Measurements from ENCODE around the gene SPEF2. TPM values are rescaled to one million over a fixed set of nuclear protein-coding genes. Genes with fewer than 3 reads are reported as not detected.

SPEF2 gene
- total and polyA plus RNA-seq, 4 donors = 0.42 to 4.5 (median 2.1) TPM

- Histone ChIP-seq H3K36me3 (ENCODE audit: control insufficient read depth in 4 of 4, insufficient read depth in 3 of 4, low read depth in 1 of 4, low read length in 3 of 4) (no peaks in the 10 kb centered on the region), H3K4me1 (ENCODE audit: control insufficient read depth in 4 of 4, insufficient read depth in 4 of 4, low read length in 3 of 4) (no peaks in the 10 kb centered on the region), H3K27ac (ENCODE audit: low read depth in 1 of 2, low read length in 2 of 2) (no peak overlapping the region), H3K9me3 (ENCODE audit: control insufficient read depth in 4 of 4, low read length in 3 of 4) (no peaks in the 10 kb centered on the region), H3K9ac (ENCODE audit: low read depth in 1 of 2, low read length in 2 of 2) (no peak overlapping the region), H3K4me3 (ENCODE audit: low read depth in 1 of 3, low read length in 3 of 3) (no peak overlapping the region), H3K27me3 (ENCODE audit: control insufficient read depth in 4 of 4, insufficient read depth in 4 of 4, low read length in 3 of 4) (no peaks in the 10 kb centered on the region)
- TF ChIP-seq SP1 (IDR thresholded peaks at IDR 0.05) (peak; percentile 9), NR2F2 (IDR thresholded peaks at IDR 0.05) (peak; percentile 96)
- TF ChIP-seq, protein P1, sequence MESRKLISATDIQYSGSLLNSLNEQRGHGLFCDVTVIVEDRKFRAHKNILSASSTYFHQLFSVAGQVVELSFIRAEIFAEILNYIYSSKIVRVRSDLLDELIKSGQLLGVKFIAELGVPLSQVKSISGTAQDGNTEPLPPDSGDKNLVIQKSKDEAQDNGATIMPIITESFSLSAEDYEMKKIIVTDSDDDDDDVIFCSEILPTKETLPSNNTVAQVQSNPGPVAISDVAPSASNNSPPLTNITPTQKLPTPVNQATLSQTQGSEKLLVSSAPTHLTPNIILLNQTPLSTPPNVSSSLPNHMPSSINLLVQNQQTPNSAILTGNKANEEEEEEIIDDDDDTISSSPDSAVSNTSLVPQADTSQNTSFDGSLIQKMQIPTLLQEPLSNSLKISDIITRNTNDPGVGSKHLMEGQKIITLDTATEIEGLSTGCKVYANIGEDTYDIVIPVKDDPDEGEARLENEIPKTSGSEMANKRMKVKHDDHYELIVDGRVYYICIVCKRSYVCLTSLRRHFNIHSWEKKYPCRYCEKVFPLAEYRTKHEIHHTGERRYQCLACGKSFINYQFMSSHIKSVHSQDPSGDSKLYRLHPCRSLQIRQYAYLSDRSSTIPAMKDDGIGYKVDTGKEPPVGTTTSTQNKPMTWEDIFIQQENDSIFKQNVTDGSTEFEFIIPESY (IDR thresholded peaks at IDR 0.05) = no peak
- 74% methylated on average over 4 of the region's 4 CpGs for WGBS
- DNase-seq (ENCODE audit: low spot score) = no peak
Observed at GRCh38 chr5:35788724-35789123, 171.1 kb downstream of the SPEF2 start.

DNA sequence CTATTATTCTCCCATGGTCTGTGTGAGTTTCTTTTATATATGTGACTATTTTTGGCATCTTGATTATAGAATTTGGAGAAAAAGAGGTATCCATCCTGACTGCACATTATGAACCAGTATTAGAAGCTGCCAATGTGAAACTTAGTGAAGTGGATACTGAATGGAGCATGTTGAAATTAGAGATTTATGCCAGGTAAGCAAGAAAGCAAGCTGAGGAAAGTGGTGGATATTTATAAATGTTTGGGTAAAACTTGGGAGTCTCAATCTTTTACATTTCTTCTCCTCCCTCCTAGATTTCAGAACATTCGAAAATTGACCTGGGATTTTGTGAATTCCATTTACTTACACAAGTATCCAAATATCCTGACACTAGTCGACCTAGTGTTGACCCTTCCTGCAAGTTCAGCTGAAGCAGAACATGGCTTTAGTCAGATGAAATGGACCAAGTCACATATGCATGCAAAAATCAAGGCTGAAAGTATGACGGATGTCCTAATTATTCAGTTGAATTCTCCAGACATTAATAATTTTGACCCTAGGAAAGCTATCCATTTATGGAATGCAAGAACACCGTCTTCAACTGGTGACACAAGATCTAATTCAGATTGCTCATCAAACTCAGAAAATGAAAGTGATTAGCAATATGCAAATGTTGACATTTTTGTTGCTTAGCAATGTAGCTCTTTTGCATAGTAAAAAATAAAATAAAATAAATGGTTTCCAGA, 172.2 kb downstream of the SPEF2 start:
- no peak overlapping the region for H3K9ac ChIP-seq (ENCODE audit: low read depth in 1 of 2, low read length in 2 of 2)
- H3K27ac ChIP-seq (ENCODE audit: low read depth in 1 of 2, low read length in 2 of 2) = no peak overlapping the region
- H3K9me3 ChIP-seq (ENCODE audit: control insufficient read depth in 4 of 4, low read length in 3 of 4) = no peaks in the 10 kb centered on the region
- H3K36me3 ChIP-seq (ENCODE audit: control insufficient read depth in 4 of 4, insufficient read depth in 3 of 4, low read depth in 1 of 4, low read length in 3 of 4) = no peaks in the 10 kb centered on the region
- no peaks in the 10 kb centered on the region for H3K27me3 ChIP-seq (ENCODE audit: control insufficient read depth in 4 of 4, insufficient read depth in 4 of 4, low read length in 3 of 4)
- no peaks in the 10 kb centered on the region for H3K4me1 ChIP-seq (ENCODE audit: control insufficient read depth in 4 of 4, insufficient read depth in 4 of 4, low read length in 3 of 4)
- no peak overlapping the region for H3K4me3 ChIP-seq (ENCODE audit: low read depth in 1 of 3, low read length in 3 of 3)
- no peak for DNase-seq (ENCODE audit: low spot score)
- 85% methylated on average over 4 of the region's 4 CpGs for WGBS
- TF ChIP-seq HNF4A (conservative IDR thresholded peaks at IDR 0.05) (no peak), RAD21 (IDR thresholded peaks at IDR 0.05) (no peak), RXRA (IDR thresholded peaks at IDR 0.05) (no peak), FOXA1 (IDR thresholded peaks at IDR 0.05) (no peak), GABPA (IDR thresholded peaks at IDR 0.05 in 1 of 2, conservative IDR thresholded peaks at IDR 0.05 in 1 of 2) (no peak), HNF4G (IDR thresholded peaks at IDR 0.05) (no peak), FOXA2 (IDR thresholded peaks at IDR 0.05) (no peak), JUND (IDR thresholded peaks at IDR 0.05) (no peak), EGR1 (IDR thresholded peaks at IDR 0.05; ENCODE audit: low read depth in 2 of 2) (no peak), NR2F2 (IDR thresholded peaks at IDR 0.05) (no peak), REST (IDR thresholded peaks at IDR 0.05) (no peak), YY1 (IDR thresholded peaks at IDR 0.05) (no peak), TAF1 (conservative IDR thresholded peaks at IDR 0.05) (no peak), SP1 (IDR thresholded peaks at IDR 0.05) (no peak)
- TF ChIP-seq, protein P1 (IDR thresholded peaks at IDR 0.05) = no peak
- TF ChIP-seq, protein P2, sequence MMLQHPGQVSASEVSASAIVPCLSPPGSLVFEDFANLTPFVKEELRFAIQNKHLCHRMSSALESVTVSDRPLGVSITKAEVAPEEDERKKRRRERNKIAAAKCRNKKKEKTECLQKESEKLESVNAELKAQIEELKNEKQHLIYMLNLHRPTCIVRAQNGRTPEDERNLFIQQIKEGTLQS (IDR thresholded peaks at IDR 0.05) = no peak
- TF ChIP-seq, protein P3, sequence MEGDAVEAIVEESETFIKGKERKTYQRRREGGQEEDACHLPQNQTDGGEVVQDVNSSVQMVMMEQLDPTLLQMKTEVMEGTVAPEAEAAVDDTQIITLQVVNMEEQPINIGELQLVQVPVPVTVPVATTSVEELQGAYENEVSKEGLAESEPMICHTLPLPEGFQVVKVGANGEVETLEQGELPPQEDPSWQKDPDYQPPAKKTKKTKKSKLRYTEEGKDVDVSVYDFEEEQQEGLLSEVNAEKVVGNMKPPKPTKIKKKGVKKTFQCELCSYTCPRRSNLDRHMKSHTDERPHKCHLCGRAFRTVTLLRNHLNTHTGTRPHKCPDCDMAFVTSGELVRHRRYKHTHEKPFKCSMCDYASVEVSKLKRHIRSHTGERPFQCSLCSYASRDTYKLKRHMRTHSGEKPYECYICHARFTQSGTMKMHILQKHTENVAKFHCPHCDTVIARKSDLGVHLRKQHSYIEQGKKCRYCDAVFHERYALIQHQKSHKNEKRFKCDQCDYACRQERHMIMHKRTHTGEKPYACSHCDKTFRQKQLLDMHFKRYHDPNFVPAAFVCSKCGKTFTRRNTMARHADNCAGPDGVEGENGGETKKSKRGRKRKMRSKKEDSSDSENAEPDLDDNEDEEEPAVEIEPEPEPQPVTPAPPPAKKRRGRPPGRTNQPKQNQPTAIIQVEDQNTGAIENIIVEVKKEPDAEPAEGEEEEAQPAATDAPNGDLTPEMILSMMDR (IDR thresholded peaks at IDR 0.05; ENCODE audit: low read depth, low read length, missing input control) = no peak
- TF ChIP-seq, protein P4, sequence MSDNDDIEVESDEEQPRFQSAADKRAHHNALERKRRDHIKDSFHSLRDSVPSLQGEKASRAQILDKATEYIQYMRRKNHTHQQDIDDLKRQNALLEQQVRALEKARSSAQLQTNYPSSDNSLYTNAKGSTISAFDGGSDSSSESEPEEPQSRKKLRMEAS (IDR thresholded peaks at IDR 0.05) = no peak

All from liver (tissue), 9 donors.